Bronchial epithelial cell (primary cell): ENCODE data around the gene KRTAP9-6. TPM values are rescaled to one million over a fixed set of nuclear protein-coding genes. Genes with fewer than 3 reads are reported as not detected.

Experiments used
- DNase-seq: peaks from one replicate; pipeline ENCODE4 v3.0.0-alpha.2; 2010; ENCODE audit warnings: low read depth
- FAIRE-seq: peaks from 2 replicates; lab custom pipeline; 2011; peaks lifted over from hg19 to GRCh38; lab: Jason Lieb, UNC
- H3K27me3 ChIP-seq: 2 replicates; pipeline ENCODE4 v1.5.1; 2011; ENCODE audit warnings: low read length; ENCODE audit not compliant: control insufficient read depth, insufficient read depth
- H3K36me3 ChIP-seq: 2 replicates; pipeline ENCODE4 v1.5.1; 2011; ENCODE audit warnings: low read length; ENCODE audit not compliant: control insufficient read depth, insufficient read depth
- H3K4me3 ChIP-seq: 2 replicates; pipeline ENCODE4 v1.5.1; 2011; ENCODE audit warnings: mild to moderate bottlenecking, low read depth, low read length, control low read depth
- CTCF ChIP-seq: IDR thresholded peaks from 2 replicates; pipeline ENCODE4 v1.5.1; 2011; ENCODE audit warnings: mild to moderate bottlenecking, moderate library complexity, low read length, control low read depth, inconsistent platforms; ENCODE audit not compliant: insufficient read depth, severe bottlenecking
- total RNA-seq: library from RNA; depleted of rRNA; stranded (reverse); fragments of >200 nt; gene quantifications from 2 replicates; pipeline ENCODE4 v1.2.1, GENCODE V29; 2014

Gene KRTAP9-6
- total RNA-seq, 1 donor from 2014 or later: not detected

GRCh38 chr17:41302981-41303380, 37.8 kb downstream of the KRTAP9-6 start:
- no peak for TF ChIP-seq CTCF
- DNase-seq (no peak), FAIRE-seq (peak; percentile 52)
- Histone ChIP-seq H3K27me3 (no peaks in the 10 kb centered on the region), H3K36me3 (no peaks in the 10 kb centered on the region), H3K4me3 (no peak overlapping the region)

GRCh38 chr17:41304091-41304490, 38.9 kb downstream of the KRTAP9-6 start:
- DNase-seq: no peak
- FAIRE-seq: no peak
- TF ChIP-seq CTCF: no peak
- no peak overlapping the region for H3K4me3 ChIP-seq
- no peaks in the 10 kb centered on the region for H3K27me3 ChIP-seq
- no peaks in the 10 kb centered on the region for H3K36me3 ChIP-seq

GRCh38 chr17:41307647-41308046, 42.5 kb downstream of the KRTAP9-6 start:
- H3K36me3 ChIP-seq: no peaks in the 10 kb centered on the region
- TF ChIP-seq CTCF: no peak
- H3K4me3 ChIP-seq: no peak overlapping the region
- H3K27me3 ChIP-seq: no peaks in the 10 kb centered on the region
- DNase-seq (no peak), FAIRE-seq (no peak)

- TF ChIP-seq CTCF: no peak
- FAIRE-seq (peak; percentile 72), DNase-seq (peak; percentile 10)
- no peak overlapping the region for H3K4me3 ChIP-seq
- H3K27me3 ChIP-seq: no peaks in the 10 kb centered on the region
- no peaks in the 10 kb centered on the region for H3K36me3 ChIP-seq
Observed at GRCh38 chr17:41308251-41308917, 43.2 kb downstream of the KRTAP9-6 start.

- H3K27me3 ChIP-seq: no peaks in the 10 kb centered on the region
- H3K36me3 ChIP-seq: no peaks in the 10 kb centered on the region
- DNase-seq: no peak
- TF ChIP-seq CTCF: no peak
- FAIRE-seq: no peak
- H3K4me3 ChIP-seq: no peak within 1 kb of the TSS
Observed at GRCh38 chr17:41308918-41309359, 43.8 kb downstream of the KRTAP9-6 start, which contains the start of gene KRTAP16-1. KRTAP16-1 (minus strand) TSS chr17:41309309; CDS start chr17:41309253, 56 bp downstream.

- FAIRE-seq (no peak), DNase-seq (no peak)
- no peaks in the 10 kb centered on the region for H3K27me3 ChIP-seq
- H3K36me3 ChIP-seq: no peaks in the 10 kb centered on the region
- no peak overlapping the region for H3K4me3 ChIP-seq
- no peak for TF ChIP-seq CTCF
Observed at GRCh38 chr17:41311111-41311510, 45.9 kb downstream of the KRTAP9-6 start.
